HG02870 (cell line): ENCODE measurements around the gene TBX3.

Experiments used
- ATAC-seq: cut with Tn5 transposase; IDR thresholded peaks from one replicate; pipeline ENCODE4 v1.9.1; 2021; ENCODE audit warnings: mild to moderate bottlenecking, moderate library complexity; ENCODE audit not compliant: unreplicated experiment

The TBX3 gene

DNA sequence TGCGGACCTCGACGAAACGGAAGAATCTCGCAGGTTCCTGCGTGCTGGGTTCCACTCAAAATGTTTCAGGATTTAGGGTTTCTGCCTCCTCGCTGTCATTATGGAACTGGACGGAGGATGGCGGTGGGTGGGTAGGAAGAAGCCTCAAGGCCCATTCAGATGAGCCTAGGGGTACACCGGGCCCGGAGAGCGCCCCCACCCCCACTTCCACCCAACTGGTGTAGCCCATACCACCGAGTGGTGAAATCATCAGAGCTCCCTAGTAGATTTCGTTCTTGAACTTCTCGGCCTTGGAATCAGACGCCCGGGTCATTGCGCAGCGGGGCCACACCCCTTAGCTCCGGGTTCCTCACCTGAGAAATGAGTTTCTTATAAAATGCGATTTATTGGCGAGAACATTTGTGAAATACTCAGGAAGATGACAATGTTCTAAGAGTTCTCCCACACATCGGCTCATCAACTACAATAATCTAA is 13.3 kb upstream of the TBX3 start:
- ATAC-seq = no peak

DNA sequence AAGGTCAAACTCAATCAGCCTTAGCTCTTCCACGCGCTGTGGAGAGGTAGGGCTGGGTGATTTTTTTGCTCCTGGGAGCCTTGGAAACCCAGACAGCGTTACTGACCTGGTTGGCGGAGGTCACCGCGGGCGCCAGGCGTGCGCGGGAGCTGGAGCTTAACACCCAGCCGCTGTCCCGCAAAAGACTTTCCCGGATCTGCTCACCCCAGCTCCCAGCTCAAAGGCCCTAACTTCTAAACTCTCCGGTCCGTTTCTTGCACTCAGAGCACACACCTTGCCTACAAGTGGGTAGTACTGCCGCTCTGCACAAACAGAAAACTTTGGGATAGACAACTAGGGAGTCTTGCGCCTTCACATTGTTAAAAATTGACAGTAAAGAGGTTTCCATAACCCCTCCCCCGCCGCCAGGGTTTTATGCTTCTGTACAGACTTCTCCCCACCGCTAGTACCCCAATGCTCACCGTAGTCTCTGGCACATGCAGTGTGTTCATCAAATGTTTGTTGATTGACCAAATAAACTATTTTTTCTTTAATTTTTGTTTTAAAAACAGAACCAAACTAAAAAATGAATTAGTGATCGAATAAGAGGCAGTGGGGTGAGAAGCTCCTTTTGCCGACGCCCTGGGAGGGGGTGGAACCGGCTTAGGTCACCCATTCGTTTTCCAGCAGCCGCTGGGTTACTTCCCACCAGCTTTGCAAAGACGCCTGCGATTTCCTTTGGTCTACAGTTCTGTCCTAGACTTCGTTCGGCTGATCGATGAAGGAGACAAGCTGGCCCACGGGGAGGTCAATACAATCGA is 12.7 kb upstream of the TBX3 start:
- no peak for ATAC-seq

DNA sequence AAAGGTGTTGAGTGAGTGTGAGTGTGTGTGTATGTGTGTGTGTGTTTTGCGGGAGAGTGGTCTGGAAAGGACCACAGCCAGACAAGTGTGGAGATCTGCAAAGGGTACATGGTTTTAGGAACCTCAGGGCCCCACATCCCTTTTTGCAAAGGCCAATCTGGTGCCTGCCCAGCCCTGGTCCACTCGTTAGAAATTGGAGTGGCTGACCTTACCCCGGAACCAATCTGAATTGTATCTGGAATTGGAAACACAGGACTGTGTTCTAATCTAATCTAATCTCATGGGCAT is 11.3 kb upstream of the TBX3 start:
- ATAC-seq = no peak

DNA sequence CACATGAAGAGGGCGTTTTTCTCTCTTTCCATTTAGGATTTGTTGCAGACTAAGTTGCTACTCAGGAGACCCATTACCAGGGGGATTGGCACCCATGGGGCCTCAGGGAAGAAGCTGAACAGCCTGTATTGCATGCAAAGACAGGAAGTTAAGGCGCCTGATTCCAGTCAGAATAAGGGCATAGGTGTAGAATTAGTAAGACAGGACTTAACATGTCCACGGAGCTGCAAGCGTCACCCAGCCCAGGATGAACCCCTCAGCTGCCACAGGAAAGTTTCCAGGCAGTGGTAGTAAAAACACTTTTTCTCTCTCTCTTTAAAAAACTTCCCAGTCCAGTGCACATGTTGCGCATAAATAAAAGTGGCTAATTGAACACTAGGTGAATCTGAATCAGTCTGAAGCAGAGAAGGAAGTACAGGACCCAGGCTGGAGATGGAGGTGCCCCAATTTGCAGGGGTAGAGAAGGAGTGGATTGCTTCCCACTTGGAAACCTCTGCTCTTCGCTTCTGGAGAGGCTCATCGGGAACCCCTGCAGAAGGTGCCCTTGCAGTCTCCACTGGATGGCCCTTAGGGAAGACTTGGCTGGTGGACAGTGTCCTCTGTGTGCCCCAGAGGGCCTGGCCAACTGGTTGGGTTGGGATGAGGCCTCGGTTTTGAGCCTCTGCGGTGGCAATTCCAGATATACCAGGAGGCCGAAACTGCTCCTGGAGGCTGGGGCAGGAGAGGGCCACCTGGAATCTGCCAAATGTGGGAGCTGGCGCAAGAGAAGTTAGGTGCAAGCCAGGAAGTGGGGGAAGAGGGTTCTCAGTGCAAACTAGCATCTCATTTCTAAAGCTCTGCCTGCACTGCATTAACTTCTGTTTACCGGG is 10.7 kb upstream of the TBX3 start:
- no peak for ATAC-seq

DNA sequence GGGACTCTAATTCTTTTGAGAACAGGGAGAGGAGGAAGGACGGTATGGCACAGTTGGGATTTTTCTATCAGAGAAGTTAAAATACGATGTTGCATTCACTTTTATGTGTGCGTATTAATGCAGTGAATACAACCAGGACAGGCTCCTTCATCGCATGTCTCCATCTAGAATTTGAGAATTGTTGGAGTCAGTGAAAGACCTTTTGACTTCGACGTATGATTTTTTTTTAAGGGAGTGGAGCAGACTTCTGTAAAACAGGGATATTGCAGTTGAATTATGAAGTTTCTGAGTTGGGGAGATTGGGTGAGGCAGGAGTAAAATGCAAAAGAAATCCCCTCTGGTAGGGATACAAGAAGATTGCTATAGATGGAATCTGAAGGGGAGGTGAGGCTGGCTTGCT is 9.6 kb upstream of the TBX3 start:
- no peak for ATAC-seq

DNA sequence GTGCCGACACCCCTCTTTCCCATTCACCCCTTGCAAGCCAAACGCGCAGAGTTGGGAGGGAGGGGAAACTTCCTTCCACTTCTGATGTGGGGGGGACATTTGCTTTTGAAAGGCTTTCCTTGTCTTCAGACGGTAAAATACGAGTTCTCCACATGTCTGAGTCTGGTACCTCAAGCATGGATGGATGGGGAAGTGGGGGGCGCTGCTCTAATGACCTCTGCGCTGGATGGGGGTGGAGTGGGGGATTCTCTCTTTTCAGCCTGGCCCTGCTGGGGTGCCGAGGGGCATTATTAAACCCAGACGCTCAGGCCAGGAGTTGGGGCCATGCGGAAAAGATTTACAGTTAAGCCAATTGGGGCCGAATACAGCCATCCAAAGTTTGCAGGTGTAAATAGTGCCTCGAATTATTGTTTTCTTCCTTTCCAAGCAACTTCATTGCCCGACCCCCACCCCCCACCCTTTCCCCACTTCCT is 9.1 kb upstream of the TBX3 start:
- no peak for ATAC-seq

DNA sequence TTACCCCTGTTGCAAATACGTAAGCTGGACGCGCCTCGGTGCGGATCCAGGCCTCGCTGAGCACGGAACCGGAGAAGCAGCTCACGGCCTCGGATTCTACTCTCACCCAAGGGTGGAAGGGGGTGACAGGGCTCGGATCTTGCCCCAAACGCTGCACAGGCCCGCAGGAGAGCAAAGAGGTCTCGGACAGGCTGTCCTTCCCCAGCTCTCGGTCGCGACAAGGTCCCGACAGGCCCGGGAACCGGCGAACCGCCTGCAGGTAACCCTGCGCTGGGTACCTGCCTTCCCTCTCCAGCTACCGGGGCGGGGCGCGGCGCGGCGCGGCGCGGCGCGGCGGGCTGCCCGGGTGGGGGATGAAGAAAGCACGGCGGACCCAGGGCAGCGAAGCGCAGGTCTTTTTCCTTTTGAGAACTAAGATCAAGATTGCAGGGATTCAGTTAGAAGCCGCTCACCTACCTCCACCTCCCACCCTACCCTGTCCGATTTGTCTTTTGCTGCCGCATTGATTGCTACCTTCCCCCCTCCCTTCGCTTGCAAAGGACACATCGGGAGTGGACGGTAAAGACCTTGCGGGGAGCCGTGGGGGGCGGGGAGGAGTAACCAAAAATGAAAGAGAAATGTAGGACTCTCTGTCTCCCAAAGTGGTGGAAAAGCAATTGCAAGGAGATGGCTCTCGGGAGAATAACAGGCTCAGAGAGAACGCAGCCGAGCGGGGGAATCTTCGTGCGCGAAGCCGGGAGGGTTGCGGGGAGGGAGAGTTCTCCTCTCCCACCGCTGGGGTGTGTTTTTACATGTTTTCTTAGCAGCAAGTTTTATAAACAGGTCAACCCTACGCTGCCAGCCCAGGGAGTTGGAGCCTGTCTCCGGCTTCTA is 8.4 kb upstream of the TBX3 start:
- no peak for ATAC-seq

DNA sequence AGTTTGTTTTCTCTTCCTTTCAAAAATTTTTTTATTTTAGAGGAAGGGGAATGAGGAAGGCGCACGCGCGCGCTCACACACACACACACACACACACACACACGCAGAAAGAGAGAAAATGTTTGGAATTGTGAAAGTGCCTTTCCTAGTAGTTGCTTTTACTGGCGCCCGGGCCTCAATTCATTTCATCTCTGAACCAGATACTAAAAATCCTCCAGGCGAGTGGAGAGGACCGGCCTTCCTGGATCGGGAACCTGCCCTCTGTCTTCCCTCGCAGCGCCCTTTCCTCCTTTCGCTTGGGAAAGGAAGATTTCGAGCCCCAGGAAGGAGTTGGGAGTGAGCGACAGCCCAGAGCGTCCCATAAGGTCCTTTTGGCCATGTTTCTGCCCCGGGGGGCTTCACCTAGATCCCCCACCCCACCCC is 7.8 kb upstream of the TBX3 start:
- ATAC-seq = no peak

DNA sequence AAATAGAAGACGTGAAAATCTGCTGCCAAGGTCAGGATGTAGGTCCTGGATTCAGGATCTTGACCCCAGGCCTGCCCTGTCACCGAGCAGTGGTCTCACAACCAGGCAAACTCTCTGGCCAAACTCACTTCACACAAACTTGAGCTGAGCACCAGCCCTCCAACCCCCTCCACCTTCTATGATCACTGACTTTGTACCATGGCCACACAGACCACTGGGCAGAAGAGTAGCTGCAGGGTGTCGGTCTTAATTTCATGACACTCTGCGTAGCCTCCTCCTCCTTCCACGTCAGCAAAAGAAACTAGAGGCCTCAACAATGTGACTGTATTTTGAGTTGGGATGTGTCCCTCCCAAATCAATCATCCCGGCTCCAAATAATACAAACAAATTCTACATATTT is 7.2 kb upstream of the TBX3 start:
- no peak for ATAC-seq

DNA sequence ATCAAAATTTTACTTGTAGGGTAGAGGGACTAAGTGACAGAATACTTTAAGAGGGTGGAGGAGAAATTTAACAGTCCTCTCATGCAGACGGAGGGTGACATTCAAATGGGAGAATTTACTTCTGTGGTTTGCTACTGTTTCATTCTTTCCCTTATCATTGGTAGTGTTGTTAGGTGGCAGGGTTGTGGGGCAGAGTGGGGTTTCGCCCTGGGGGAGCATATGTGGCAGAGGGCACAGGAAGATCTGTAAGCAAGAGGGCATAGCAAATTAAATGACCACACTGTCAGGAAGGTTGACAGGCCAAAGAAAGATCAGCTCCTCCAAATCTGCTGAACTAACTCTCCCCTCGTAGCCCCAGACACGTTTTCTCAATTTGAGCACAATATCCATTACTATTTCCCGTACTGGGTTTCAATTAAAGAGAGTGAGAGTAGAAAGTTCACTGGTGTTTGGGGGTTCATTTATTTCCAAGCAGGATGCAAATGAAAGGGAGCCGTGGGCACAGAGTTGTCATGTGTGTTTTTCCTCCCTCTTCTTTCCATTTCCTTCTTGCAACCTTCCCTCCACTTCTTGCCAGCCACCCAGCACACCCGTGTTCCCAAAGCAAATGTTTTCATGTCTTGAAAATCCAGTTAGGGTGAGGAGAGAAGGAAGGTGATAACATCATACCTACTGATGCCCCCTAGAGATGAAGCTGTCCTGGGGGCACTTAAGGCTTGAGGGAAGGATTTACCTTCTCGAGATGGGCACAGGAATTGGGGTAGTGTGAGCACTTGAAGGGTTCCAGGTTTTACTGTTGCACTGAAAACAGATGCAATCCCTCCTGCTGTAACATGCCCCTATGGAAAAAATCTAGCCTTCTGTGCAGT is 6.5 kb upstream of the TBX3 start:
- ATAC-seq = no peak

DNA sequence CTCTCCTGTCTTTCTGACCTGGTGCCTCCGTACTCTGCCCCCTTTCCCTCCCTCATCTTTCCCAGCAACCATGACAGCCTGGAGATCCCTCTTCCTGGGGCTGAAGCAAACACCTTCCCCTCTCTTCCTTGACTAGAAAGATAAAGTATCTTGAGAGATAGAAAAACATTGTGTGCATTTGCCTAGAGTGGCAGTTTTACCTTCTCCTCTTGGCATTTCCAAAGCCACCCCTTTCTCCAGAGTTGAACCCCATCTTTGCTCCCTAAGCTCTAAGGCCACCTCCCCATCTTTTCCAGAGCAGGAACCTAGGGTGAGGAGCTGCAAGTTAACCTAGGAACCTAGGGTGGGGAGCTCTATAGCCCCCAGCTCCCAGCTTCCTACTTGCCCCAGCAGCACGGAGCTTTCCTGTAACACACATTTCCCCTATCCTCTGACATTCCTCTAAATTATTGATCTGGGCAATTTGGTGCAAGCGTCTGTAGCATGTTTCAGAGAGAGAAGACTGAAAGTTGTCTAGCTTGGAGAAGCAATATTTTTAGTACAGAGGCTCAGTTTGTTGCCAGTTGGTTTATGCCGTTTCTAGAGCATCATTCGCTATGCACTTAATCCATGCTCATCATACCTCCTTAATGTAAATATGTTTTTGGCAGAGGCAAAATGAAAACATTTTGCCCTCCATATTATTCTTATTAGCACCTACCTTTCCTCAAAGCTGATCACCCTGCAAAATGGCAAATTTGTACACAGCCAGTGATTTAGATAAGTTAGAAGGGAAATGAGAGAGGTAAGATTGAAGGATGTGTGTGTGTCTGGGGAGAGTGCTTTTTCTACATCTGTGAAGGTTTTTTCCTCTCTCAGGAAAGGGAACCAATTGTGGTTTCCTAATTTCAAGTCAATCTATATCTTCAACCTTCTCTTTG is 5.4 kb upstream of the TBX3 start:
- no peak for ATAC-seq

DNA sequence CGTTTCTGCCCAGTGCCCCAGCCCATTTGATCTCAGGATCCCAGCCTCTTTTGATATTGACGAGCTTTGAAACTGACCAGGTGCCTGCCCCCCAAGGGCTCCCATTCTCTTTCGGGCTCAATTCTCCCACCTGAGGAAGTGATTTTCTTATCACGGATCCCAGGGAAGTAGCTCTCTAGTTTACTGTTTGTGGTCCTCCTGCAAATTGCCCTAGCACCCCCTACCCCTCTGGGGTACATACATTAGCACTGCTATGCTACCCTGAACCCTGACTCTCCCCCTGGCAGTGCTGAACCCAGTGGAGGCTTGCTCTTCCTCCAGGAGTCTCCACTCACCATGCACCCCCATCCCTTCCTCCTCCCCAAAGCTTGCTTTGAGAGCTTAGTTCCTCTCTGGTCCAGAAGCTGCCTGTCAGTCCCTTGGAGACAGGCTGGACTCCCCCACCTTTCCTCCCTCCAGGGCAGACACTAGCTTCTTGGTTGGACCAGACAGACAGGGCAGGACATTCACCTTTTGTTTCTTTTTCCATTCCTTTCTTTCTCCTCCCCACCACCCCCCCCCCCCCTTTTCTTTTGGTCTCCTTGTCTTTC is 4.4 kb upstream of the TBX3 start:
- ATAC-seq = no peak

DNA sequence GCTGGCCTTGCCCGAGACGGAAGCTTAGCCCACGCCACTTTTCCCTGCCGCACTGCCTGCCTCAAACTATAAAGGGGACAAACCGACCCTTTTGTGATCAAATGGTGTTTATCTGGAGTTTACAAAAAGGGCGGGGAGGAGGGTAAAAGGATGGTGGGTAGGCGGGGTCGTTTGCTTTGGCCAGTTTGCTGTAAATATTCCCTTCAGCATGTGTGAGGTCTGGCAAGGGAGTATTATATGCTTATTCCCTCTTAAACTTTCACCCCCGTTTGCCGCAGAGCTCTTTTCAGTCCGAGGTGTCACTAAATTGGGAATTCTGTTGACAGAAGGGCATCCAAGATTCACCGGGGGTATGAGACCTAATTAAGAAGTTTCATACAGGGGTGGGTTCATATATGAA is 3.8 kb upstream of the TBX3 start:
- no peak for ATAC-seq

DNA sequence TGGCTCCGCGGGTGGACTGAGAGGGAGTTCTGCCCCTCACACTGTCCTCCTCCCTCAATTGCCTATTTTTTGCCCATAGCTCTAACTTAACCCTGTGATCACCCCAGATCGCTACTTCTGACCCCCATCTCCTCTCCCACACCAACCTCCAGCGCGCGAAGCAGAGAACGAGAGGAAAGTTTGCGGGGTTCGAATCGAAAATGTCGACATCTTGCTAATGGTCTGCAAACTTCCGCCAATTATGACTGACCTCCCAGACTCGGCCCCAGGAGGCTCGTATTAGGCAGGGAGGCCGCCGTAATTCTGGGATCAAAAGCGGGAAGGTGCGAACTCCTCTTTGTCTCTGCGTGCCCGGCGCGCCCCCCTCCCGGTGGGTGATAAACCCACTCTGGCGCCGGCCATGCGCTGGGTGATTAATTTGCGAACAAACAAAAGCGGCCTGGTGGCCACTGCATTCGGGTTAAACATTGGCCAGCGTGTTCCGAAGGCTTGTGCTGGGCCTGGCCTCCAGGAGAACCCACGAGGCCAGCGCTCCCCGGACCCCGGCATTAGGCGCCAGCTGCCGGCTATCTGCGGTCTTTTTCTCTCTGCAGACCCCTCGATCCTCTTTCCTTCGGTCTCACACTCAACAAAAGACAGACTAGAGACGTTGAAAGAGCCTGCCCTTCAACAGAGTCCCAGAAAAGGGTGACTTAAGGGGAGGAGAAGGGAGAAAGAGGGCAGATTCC is 3.0 kb upstream of the TBX3 start:
- no peak for ATAC-seq

DNA sequence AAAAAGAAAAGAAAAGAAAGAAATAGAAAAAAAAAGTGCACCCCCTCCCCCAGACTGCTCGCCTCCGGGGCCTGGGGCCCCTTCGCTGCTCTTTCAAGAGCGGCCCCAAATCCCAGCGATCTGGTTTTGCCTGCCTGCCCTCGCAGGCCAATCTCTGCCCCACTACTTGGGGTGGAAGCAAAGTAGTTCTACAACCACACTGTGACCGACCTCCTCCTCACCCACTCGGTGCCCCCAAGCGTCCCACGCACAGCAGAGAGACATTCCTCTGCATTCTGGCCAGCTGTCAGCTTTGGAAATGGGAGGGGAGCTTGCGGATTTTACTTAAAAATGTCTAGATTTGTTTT is 2.4 kb upstream of the TBX3 start:
- ATAC-seq = no peak

DNA sequence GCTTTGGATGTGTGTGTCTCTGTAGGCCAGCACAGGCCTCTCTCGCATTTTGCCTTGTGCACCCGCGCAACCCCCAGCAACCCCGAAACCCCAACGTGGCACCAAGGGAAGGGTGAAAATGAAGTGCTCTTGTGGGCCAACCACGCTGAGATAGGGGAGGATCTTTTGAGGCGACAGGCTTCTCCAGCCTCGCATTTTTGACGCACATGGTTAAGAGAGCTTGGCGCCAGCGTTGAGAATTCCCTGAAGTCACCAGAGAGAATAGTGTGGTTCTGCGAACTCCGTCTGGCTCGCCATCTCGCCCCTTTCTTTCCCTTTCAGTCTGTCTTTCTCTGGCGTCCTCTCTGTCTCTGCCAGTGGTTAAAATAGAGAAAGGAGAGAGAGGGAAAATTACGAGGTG is 1.9 kb upstream of the TBX3 start:
- no peak for ATAC-seq

DNA sequence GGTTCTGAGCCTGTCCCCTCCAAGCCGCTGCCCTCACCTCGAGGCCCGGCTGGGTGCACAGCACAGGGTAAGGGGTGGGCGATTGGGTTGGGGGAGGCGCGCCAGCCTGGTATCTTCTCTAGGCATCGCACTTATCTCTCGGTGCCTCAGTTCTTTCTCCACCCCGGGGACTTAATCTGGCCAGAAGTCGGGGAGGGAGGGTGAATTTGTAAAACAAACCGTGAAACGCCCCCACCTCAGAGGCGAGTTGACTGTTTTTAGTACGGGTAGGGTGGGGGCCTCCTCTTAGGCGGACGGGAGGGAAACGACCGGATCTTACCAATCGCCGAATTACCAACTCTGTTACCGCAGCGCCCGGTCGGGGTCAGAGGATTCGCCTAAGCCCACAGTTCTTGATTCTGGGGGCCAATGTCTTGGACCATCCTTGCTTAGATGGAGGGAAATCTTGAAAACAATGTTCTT is 1.4 kb upstream of the TBX3 start:
- no peak for ATAC-seq

DNA sequence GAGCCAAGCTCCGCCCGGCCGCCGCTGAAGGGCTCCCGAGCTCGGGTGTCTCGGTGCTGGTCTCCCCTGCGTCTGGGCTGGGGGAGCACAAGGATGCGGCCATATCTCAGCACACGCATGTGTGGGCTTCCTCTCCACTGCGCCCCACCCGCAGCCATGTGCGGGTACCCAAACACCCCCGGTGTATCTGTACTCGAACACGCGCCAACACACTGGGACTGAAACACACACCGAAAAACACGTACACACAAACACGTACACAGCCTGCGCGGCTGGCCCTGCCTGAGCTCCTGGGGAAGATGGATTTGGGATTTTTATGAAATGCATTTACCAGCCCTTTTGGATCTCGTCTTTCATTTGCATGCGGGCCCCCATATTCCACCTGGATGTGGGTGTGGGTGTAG is 897 bp upstream of the TBX3 start:
- ATAC-seq = no peak
